NCI-H1092 (cell line): ENCODE measurements around the gene GEMIN2.
"Not testable (repeated sequence)": the region's sequence is repeated elsewhere in the genome, so short reads cannot be mapped to it uniquely, and the experiment has no call there.

Experiments used
- DNase-seq: peaks from one replicate; lab custom pipeline; 2025; lab: John Stamatoyannopoulos, UW

Gene GEMIN2

GRCh38 chr14:39114073-39114838 lies at the start of gene GEMIN2:
Gene GEMIN2, plus strand, starts transcription at chr14:39114323. Its CDS starts 16 bp downstream, at chr14:39114339.
- peak; percentile 97 for DNase-seq

- DNase-seq, result not testable (repeated sequence)
Observed at GRCh38 chr14:39069169-39069805, 44.8 kb upstream of the GEMIN2 start.

- DNase-seq, result no peak
Observed at GRCh38 chr14:39069923-39070322, 44.2 kb upstream of the GEMIN2 start.

GRCh38 chr14:39071096-39071495 lies 43.0 kb upstream of the GEMIN2 start:
- DNase-seq, result no peak

GRCh38 chr14:39080886-39081285 lies 33.2 kb upstream of the GEMIN2 start:
- DNase-seq, result no peak

- DNase-seq, result no peak
Observed at GRCh38 chr14:39083127-39083526, 31.0 kb upstream of the GEMIN2 start.

- no peak for DNase-seq
Observed at GRCh38 chr14:39085933-39086332, 28.2 kb upstream of the GEMIN2 start.

GRCh38 chr14:39087493-39087892 lies 26.6 kb upstream of the GEMIN2 start:
- DNase-seq, result no peak

- DNase-seq, result no peak
Observed at GRCh38 chr14:39090548-39091111, 23.5 kb upstream of the GEMIN2 start.

- no peak for DNase-seq
Observed at GRCh38 chr14:39091716-39092115, 22.4 kb upstream of the GEMIN2 start.

- DNase-seq, result no peak
Observed at GRCh38 chr14:39094515-39094914, 19.6 kb upstream of the GEMIN2 start.

GRCh38 chr14:39097159-39097558 lies 17.0 kb upstream of the GEMIN2 start:
- DNase-seq, result no peak

- not testable (repeated sequence) for DNase-seq
Observed at GRCh38 chr14:39099215-39099614, 14.9 kb upstream of the GEMIN2 start.

- DNase-seq, result no peak
Observed at GRCh38 chr14:39099748-39100147, 14.4 kb upstream of the GEMIN2 start.

GRCh38 chr14:39102265-39102968 lies 11.7 kb upstream of the GEMIN2 start:
- DNase-seq, result no peak

GRCh38 chr14:39102969-39103957 lies 10.9 kb upstream of the GEMIN2 start, which contains the start of gene SEC23A:
Gene SEC23A, minus strand, starts transcription at chr14:39103235. Its CDS starts 7,117 bp downstream, at chr14:39096118.
- DNase-seq, result peak; percentile 81

GRCh38 chr14:39104078-39104801 lies 9.9 kb upstream of the GEMIN2 start:
- DNase-seq, result not testable (repeated sequence)

- DNase-seq, result no peak
Observed at GRCh38 chr14:39107591-39107996, 6.5 kb upstream of the GEMIN2 start.

GRCh38 chr14:39108791-39109190 lies 5.3 kb upstream of the GEMIN2 start:
- no peak for DNase-seq

- DNase-seq, result no peak
Observed at GRCh38 chr14:39109893-39110715, 4.0 kb upstream of the GEMIN2 start.
